Measurements from ENCODE around the gene PRKD1.

Gene PRKD1

GRCh38 chr14:29654901-29655550, 272.6 kb downstream of the PRKD1 start:
- DNase-seq = no peak

GRCh38 chr14:29653303-29653702, 274.3 kb downstream of the PRKD1 start:
- no peak for DNase-seq

- DNase-seq = no peak
Observed at GRCh38 chr14:29652571-29652970, 275.1 kb downstream of the PRKD1 start.

- DNase-seq = no peak
Observed at GRCh38 chr14:29650554-29651269, 276.9 kb downstream of the PRKD1 start.

GRCh38 chr14:29649170-29649569, 278.5 kb downstream of the PRKD1 start:
- DNase-seq = no peak

GRCh38 chr14:29648045-29648444, 279.6 kb downstream of the PRKD1 start:
- no peak for DNase-seq

- no peak for DNase-seq
Observed at GRCh38 chr14:29645117-29645516, 282.5 kb downstream of the PRKD1 start.

GRCh38 chr14:29643433-29644211, 284.0 kb downstream of the PRKD1 start:
- DNase-seq = no peak

GRCh38 chr14:29637411-29637810, 290.2 kb downstream of the PRKD1 start:
- DNase-seq = no peak

- DNase-seq = no peak
Observed at GRCh38 chr14:29636870-29637269, 290.8 kb downstream of the PRKD1 start.

GRCh38 chr14:29630566-29631160, 297.0 kb downstream of the PRKD1 start:
- DNase-seq = no peak

GRCh38 chr14:29629839-29630238, 297.8 kb downstream of the PRKD1 start:
- DNase-seq = no peak

- no peak for DNase-seq
Observed at GRCh38 chr14:29627137-29627536, 300.5 kb downstream of the PRKD1 start.

- DNase-seq = no peak
Observed at GRCh38 chr14:29618323-29619067, 309.2 kb downstream of the PRKD1 start.

- no peak for DNase-seq
Observed at GRCh38 chr14:29616922-29617321, 310.7 kb downstream of the PRKD1 start.

- no peak for DNase-seq
Observed at GRCh38 chr14:29608861-29609260, 318.8 kb downstream of the PRKD1 start.

- no peak for DNase-seq
Observed at GRCh38 chr14:29607169-29607568, 320.5 kb downstream of the PRKD1 start.

- DNase-seq = no peak
Observed at GRCh38 chr14:29603696-29604095, 324.0 kb downstream of the PRKD1 start.

GRCh38 chr14:29601616-29602015, 326.0 kb downstream of the PRKD1 start:
- no peak for DNase-seq

- no peak for DNase-seq
Observed at GRCh38 chr14:29587761-29588470, 339.7 kb downstream of the PRKD1 start.

GRCh38 chr14:29587046-29587445, 340.6 kb downstream of the PRKD1 start:
- DNase-seq = no peak

- DNase-seq = no peak
Observed at GRCh38 chr14:29584992-29585391, 342.7 kb downstream of the PRKD1 start.
